ENCODE measurements around the gene CCDC187.

DNA sequence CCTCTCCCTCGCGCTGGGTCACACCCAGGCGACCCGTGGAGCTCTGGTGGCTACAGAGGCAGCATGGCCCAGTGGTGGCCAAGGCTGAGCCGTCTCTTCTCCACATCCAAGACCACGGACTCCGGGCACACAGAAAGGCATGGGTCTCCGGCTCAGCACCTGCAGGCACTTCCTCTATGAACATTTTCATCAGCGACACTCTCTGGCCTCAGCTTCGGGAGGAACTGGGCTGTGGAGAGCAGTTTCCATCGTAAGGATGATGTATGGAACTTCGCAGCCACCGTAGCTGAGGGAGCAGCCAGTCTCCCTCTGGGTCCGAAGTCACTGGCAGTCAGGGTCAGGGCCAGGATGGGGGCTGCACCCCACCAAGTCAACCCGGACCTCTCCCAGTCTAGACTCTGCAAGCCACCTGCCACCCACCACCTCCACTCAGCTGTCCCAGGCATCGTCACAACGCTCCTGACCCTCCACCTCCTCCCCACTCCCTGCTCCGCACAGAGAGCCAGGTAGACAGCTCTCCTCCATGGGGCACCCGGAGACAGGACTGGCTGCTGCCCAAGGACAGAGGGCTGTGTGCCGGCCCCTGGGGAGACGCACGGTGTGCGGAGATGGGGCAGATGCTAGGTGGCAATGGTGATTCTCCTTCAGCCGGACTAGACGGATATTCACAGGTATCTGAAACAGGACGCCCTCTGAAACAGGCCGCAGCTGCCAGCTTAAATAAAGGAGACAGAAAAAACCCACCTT, 68.0 kb downstream of the CCDC187 start:
- TF ChIP-seq POLR2AphosphoS5 (IDR thresholded peaks at IDR 0.05), result no peak
- TF ChIP-seq, protein P1, sequence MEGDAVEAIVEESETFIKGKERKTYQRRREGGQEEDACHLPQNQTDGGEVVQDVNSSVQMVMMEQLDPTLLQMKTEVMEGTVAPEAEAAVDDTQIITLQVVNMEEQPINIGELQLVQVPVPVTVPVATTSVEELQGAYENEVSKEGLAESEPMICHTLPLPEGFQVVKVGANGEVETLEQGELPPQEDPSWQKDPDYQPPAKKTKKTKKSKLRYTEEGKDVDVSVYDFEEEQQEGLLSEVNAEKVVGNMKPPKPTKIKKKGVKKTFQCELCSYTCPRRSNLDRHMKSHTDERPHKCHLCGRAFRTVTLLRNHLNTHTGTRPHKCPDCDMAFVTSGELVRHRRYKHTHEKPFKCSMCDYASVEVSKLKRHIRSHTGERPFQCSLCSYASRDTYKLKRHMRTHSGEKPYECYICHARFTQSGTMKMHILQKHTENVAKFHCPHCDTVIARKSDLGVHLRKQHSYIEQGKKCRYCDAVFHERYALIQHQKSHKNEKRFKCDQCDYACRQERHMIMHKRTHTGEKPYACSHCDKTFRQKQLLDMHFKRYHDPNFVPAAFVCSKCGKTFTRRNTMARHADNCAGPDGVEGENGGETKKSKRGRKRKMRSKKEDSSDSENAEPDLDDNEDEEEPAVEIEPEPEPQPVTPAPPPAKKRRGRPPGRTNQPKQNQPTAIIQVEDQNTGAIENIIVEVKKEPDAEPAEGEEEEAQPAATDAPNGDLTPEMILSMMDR (IDR thresholded peaks at IDR 0.05), result no peak
- TF ChIP-seq POLR2A (IDR thresholded peaks at IDR 0.05), result no peak
- TF ChIP-seq EP300 (IDR thresholded peaks at IDR 0.05; ENCODE audit: low read depth), result no peak

Measured in transverse colon (tissue), 4 donors.